C4-2B (cell line): ENCODE results near the gene KIAA1549.

ENCODE experiments used
- ZFX ChIP-seq: fragments of 450-650 bp; IDR thresholded peaks from 2 replicates; pipeline ENCODE4 v1.6.1; 2017
- TF ChIP-seq, protein P1 (sequence below): fragments of 450-650 bp; conservative IDR thresholded peaks from 2 replicates; pipeline ENCODE4 v1.5.1; 2017; ENCODE audit warnings: mild to moderate bottlenecking

DNA sequence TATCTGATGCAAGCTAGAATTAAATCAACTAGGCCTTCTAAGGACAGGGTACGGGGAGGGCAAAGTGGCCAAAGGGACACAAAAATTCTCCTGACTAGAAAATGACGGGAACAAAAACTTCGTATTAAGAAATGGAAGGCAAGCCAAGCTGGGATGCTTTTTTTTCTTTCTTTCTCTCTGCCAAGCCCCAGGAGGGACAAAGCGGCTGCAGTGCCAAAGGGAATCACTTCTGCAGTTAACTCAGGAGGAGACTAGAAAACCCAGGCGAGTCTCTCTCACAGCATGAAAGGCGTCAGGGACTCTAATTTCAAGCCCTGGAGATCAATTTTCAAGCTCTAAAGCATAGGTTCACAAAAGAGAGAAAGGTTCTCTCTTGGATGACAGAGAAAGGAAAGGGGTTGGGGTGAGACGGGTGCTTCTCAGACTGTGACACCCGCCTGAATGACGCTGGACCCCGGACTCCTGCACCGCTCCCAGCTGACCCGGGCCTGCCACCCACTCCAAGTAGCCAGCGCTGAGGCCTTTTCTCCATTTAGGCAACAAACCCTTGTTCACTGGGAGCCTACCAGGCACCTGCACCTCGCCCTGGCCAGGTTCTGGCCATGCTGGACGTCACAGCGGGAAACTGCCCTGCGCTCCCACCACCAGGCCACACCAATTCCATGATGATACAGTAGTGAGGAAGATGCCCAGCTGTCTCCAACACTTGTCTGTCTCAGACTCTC, 56.5 kb downstream of the KIAA1549 start:
- TF ChIP-seq, protein P1, sequence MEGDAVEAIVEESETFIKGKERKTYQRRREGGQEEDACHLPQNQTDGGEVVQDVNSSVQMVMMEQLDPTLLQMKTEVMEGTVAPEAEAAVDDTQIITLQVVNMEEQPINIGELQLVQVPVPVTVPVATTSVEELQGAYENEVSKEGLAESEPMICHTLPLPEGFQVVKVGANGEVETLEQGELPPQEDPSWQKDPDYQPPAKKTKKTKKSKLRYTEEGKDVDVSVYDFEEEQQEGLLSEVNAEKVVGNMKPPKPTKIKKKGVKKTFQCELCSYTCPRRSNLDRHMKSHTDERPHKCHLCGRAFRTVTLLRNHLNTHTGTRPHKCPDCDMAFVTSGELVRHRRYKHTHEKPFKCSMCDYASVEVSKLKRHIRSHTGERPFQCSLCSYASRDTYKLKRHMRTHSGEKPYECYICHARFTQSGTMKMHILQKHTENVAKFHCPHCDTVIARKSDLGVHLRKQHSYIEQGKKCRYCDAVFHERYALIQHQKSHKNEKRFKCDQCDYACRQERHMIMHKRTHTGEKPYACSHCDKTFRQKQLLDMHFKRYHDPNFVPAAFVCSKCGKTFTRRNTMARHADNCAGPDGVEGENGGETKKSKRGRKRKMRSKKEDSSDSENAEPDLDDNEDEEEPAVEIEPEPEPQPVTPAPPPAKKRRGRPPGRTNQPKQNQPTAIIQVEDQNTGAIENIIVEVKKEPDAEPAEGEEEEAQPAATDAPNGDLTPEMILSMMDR: no peak
- no peak for TF ChIP-seq ZFX
